Esophagus (tissue), 2 donors: ENCODE measurements around the gene PDE4B. TPM values are rescaled to one million over a fixed set of nuclear protein-coding genes. Genes with fewer than 3 reads are reported as not detected.

ENCODE experiments used
- H3K27ac ChIP-seq, 2 donors: one replicate each; pipeline ENCODE4 v1.5.1; 2013; ENCODE audit warnings: low read depth in 2 of 2, mild to moderate bottlenecking in 2 of 2, inconsistent platforms in 1 of 2, low read length in 1 of 2, moderate library complexity in 1 of 2
- H3K27me3 ChIP-seq, 2 donors: one replicate each; pipeline ENCODE4 v1.6.1; 2013; ENCODE audit warnings: low read length in 2 of 2, control low read depth in 1 of 2, mild to moderate bottlenecking in 1 of 2; ENCODE audit not compliant: insufficient read depth in 2 of 2, control insufficient read depth in 1 of 2
- H3K36me3 ChIP-seq, 2 donors: one replicate each; pipeline ENCODE4 v1.6.1; 2013; ENCODE audit warnings: low read length in 1 of 2; ENCODE audit not compliant: control insufficient read depth in 2 of 2, insufficient read depth in 2 of 2
- H3K4me1 ChIP-seq, 2 donors: one replicate each; pipeline ENCODE4 v1.6.1; 2013; ENCODE audit warnings: low read length in 1 of 2; ENCODE audit not compliant: control insufficient read depth in 2 of 2, insufficient read depth in 2 of 2
- H3K4me3 ChIP-seq, 2 donors: one replicate each; pipeline ENCODE4 v1.5.1; 2013; ENCODE audit warnings: low read length in 2 of 2, mild to moderate bottlenecking in 2 of 2, low read depth in 1 of 2, moderate library complexity in 1 of 2
- H3K9me3 ChIP-seq, 2 donors: one replicate each; pipeline ENCODE4 v1.6.1; 2013; ENCODE audit warnings: mild to moderate bottlenecking in 2 of 2, low read depth in 1 of 2, low read length in 1 of 2, moderate library complexity in 1 of 2; ENCODE audit not compliant: control insufficient read depth in 2 of 2, insufficient read depth in 1 of 2
- WGBS, 2 donors: extraction: QIAGEN DNeasy Blood & Tissue Kit; methylation state at CpG; one replicate each; pipeline ENCODE4 v1.1.7; 2013; 5-methylcytosine and 5-hydroxymethylcytosine counted together
- polyA plus RNA-seq, 2 donors: library from polyadenylated mRNA; stranded (reverse); fragments of 200-250 nt; gene quantifications; one replicate each; pipeline ENCODE4 v1.2.3, GENCODE V29; 2013
- donor health status: healthy with polysubstance abuse.
- donor health status: Bipolar disorder and iron deficiency.

Gene PDE4B
- polyA plus RNA-seq, 2 donors = 0.51 to 1.4 TPM

DNA sequence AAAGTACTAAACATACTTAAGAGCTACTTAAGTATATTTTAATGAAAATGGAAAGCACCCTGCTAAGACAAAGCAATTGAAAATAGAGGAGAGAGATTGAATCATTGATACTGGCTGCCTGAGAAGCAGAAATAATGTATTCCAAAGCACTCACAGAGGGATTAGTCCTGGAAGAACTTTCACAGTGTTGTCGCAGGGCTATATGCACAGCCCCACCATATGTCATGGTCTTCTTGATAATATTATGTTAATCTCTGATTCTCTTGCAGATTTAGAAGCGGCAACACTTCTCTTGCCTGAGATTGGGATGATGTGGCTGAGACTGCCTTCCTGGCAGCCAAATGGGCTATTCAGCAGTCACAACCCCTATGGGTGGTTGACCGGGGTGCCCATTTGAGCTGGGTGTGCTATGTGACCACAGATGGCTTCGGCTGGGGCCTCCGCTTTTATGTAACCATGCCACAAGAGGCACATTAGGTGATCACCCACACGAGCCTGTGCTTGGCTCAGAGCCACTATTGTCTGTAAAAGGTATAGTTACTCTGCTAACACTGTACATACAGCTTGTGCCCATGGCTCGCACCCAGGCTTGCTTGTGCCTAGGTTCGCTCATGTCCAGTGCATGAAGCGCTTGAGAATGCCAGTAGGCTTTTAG lies 589.1 kb downstream of the PDE4B start:
- H3K36me3 ChIP-seq = no peaks in the 10 kb centered on the region
- no peak overlapping the region for H3K4me3 ChIP-seq
- no peaks in the 10 kb centered on the region for H3K27me3 ChIP-seq
- H3K27ac ChIP-seq = no peak overlapping the region
- H3K4me1 ChIP-seq = peaks cover 0 to 2% of the 10 kb centered on the region in 2 donors
- no peaks in the 10 kb centered on the region for H3K9me3 ChIP-seq
- 89 to 90% methylated on average over 9 of the region's 9 CpGs for WGBS, 2 donors

GRCh38 chr1:66383168-66383567 lies 590.5 kb downstream of the PDE4B start:
- Histone ChIP-seq H3K4me1 (peaks cover 0 to 2% of the 10 kb centered on the region in 2 donors), H3K27ac (no peak overlapping the region), H3K36me3 (no peaks in the 10 kb centered on the region), H3K4me3 (no peak overlapping the region), H3K9me3 (no peaks in the 10 kb centered on the region), H3K27me3 (no peaks in the 10 kb centered on the region)
- WGBS, 2 donors = 85 to 88% methylated on average over 5 of the region's 5 CpGs

DNA sequence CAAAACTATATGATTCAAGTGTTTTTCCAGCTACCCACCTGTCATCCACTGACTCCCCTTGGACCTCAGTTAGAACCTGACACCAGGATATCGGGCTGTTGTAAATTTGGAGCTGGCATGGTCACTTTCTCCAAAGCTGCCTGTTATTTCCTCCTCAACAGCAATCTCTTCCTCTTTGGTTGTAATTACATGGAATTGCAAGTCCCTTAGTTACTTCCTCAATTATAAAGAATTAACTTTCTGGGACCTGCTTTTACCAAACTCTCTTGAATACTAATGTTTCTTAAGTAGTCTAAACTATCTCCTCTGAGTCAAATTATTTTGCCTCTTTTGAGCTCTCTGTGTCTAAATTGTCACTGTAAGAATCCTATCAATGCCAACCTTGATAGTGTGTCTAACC lies 590.9 kb downstream of the PDE4B start:
- no peaks in the 10 kb centered on the region for H3K9me3 ChIP-seq
- no peaks in the 10 kb centered on the region for H3K36me3 ChIP-seq
- 81 to 85% methylated on average over 1 of the region's 1 CpG for WGBS, 2 donors
- H3K27ac ChIP-seq = no peak overlapping the region
- H3K27me3 ChIP-seq = no peaks in the 10 kb centered on the region
- peaks cover 0 to 2% of the 10 kb centered on the region in 2 donors for H3K4me1 ChIP-seq
- no peak overlapping the region for H3K4me3 ChIP-seq

DNA sequence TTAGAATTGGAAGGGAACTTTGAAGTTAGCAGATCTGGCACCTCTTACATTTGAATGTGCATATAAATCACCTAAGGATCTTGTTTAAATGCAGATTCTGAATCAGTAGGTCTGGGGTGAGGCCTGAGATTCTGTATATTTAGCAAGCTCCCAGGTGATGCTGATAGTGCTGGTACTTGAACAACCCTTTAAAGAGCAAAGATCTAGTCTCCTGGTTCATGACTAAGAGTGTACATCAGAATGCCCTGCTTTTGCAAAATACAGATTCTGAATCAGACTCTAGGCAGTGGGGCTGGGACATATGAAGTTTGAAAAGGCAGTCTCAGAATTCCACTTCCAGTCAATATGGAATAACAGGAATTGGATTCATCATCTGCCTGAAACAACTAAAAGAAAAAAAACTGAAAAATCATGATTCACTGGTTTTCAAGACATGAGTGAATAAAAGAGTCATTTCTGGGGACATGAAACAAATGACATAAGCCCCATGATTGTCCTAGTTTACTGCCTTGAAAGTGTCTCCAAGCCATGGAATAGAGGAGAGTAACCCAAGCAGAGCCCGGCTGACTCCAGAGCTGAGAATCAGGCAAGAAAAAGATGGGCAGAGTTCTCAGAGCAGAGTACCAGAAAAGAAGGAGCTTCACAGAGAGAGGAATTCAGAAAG lies 591.7 kb downstream of the PDE4B start:
- H3K9me3 ChIP-seq = no peaks in the 10 kb centered on the region
- H3K4me3 ChIP-seq = no peak overlapping the region
- no peaks in the 10 kb centered on the region for H3K36me3 ChIP-seq
- H3K4me1 ChIP-seq = peaks cover 0 to 2% of the 10 kb centered on the region in 2 donors
- WGBS, 2 donors = 98 to 100% methylated on average over 1 of the region's 1 CpG
- H3K27me3 ChIP-seq = no peaks in the 10 kb centered on the region
- no peak overlapping the region for H3K27ac ChIP-seq

GRCh38 chr1:66386712-66387111 lies 594.0 kb downstream of the PDE4B start:
- no peaks in the 10 kb centered on the region for H3K27me3 ChIP-seq
- H3K36me3 ChIP-seq = no peaks in the 10 kb centered on the region
- no peak overlapping the region for H3K4me3 ChIP-seq
- no peak overlapping the region for H3K27ac ChIP-seq
- WGBS, 2 donors = 75 to 77% methylated on average over 1 of the region's 1 CpG
- H3K9me3 ChIP-seq = no peaks in the 10 kb centered on the region
- H3K4me1 ChIP-seq = peaks cover 0 to 2% of the 10 kb centered on the region in 2 donors

GRCh38 chr1:66388913-66389312 lies 596.2 kb downstream of the PDE4B start:
- no peaks in the 10 kb centered on the region for H3K4me1 ChIP-seq
- no peaks in the 10 kb centered on the region for H3K36me3 ChIP-seq
- no peaks in the 10 kb centered on the region for H3K9me3 ChIP-seq
- no peaks in the 10 kb centered on the region for H3K27me3 ChIP-seq
- H3K27ac ChIP-seq = no peak overlapping the region
- H3K4me3 ChIP-seq = no peak overlapping the region
- WGBS, 2 donors = 61 to 71% methylated on average over 2 of the region's 2 CpGs

DNA sequence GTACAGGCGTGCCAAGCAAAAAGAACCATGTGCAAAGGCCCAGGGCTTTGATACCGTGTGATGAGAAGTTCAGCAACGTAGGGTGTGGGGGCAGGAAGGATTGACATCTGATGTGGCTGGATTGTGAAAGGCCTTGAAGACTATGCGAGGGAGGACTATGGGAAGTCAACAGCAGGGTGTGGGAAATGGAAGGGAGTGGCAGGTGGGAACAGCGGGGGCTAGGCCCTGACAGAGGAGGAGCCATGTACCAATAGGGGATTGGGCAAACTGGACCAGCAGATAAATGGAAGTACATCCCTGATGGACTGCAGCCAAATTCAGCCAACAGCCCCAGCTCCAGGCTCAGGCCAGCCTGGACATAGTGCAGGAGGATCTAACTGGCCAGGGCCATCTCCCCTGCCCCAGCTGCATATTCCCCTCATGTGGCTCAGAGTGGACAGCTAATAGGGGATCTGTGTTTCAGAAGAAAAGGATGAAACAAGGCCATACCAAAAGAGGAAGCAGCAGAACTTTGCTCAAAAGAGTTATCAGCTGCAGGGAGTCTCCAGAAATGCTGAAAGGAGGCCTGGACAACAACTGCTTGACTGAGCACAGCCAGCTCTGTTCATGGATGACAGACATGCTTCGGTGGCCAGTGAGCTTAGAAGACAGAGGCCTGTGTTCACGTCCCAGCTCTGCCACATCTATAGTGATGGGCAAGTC lies 601.0 kb downstream of the PDE4B start:
- 87 to 93% methylated on average over 7 of the region's 7 CpGs for WGBS, 2 donors
- Histone ChIP-seq H3K36me3 (no peaks in the 10 kb centered on the region), H3K27ac (no peak overlapping the region), H3K27me3 (no peaks in the 10 kb centered on the region), H3K4me3 (no peak overlapping the region), H3K4me1 (no peaks in the 10 kb centered on the region), H3K9me3 (no peaks in the 10 kb centered on the region)

DNA sequence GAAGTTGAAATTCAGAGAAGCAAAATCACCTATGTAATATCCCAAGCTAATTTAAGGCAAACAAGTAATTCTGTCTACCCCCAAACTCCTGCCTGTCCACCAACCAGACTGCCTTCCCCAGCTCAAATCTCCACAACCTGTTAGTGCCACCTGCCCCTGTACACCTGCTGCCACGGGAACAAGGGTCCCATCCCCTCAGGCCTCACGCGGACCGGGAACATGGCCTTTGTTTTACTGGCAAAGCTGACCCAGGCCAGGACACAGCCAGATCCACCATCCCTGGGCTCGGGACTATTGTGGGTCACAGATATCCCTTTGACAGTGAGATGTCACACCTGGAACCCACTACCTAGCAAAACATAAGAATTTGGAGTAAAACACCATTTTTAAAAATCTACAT lies 601.9 kb downstream of the PDE4B start:
- Histone ChIP-seq H3K4me1 (no peaks in the 10 kb centered on the region), H3K27ac (no peak overlapping the region), H3K27me3 (no peaks in the 10 kb centered on the region), H3K36me3 (no peaks in the 10 kb centered on the region), H3K4me3 (no peak overlapping the region), H3K9me3 (no peaks in the 10 kb centered on the region)
- WGBS, 2 donors = 94 to 98% methylated on average over 5 of the region's 5 CpGs

DNA sequence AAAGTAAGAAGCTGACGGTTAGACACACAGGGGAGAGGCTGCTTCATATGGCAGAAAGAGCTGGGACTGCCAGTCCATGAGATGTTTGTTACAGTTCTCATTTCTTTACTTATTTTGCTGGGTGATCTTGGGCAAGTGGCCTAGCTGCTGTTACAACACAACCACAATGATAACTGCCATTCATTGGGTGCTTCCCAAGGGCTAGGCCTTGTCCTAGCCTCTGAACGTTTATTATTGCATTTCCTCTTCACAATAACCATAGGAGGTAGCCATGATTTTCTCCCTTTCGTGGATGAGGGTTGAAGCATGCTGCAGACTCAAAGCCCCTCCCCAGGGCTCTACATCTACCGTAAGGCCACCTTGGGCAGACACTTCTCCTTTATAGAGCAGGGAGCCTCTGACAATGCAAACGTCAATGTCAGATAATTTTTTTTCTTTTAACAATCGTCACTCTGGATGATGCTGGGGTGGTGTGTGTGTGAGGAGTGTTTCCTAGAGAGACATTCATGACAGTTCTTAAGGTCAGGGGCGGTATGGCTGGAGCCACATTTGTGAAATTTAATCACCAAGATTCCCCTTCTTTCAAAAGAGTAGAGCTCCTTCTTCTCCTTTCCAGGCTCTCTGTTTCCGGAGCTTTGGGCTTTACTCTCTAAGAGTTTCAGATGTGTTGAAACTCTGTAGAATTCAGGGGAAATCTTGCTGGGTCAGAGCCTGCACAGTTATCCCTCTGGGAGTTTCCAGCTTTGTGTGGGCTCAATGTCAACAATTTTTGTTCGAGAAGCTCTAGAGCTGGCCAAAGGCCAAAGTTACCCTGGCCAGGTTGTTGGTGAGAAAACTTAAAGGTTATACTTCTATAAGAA lies 602.7 kb downstream of the PDE4B start:
- no peak overlapping the region for H3K4me3 ChIP-seq
- no peaks in the 10 kb centered on the region for H3K36me3 ChIP-seq
- H3K27me3 ChIP-seq = no peaks in the 10 kb centered on the region
- H3K4me1 ChIP-seq = no peaks in the 10 kb centered on the region
- no peak overlapping the region for H3K27ac ChIP-seq
- no peaks in the 10 kb centered on the region for H3K9me3 ChIP-seq
- WGBS, 2 donors = 47 to 55% methylated on average over 9 of the region's 9 CpGs
